Stimulated activated CD4-positive, alpha-beta T cell treated with anti-CD3 and anti-CD28 coated beads, Interleukin-2, amount 100 ng/mL, for 4 hours (primary cell): ENCODE data around the gene ZKSCAN8.

Experiments used
- DNase-seq: peaks from one replicate; pipeline ENCODE4 v3.0.0-alpha.2; 2020; ENCODE audit warnings: low read depth

The ZKSCAN8 gene

GRCh38 chr6:28206928-28207509, 65.3 kb downstream of the ZKSCAN8 start:
- DNase-seq, result no peak

GRCh38 chr6:28207510-28208110, 65.9 kb downstream of the ZKSCAN8 start:
- no peak for DNase-seq

GRCh38 chr6:28208111-28208659, 66.5 kb downstream of the ZKSCAN8 start:
- DNase-seq, result no peak
